Keratinocyte (primary cell): ENCODE data around the gene SETD4. TPM values are rescaled to one million over a fixed set of nuclear protein-coding genes. Genes with fewer than 3 reads are reported as not detected.

Experiments used
- DNase-seq: peaks from one replicate; pipeline ENCODE4 v3.0.0-alpha.2; 2011; ENCODE audit warnings: low read depth, missing footprints, low spot score
- FAIRE-seq: peaks from 2 replicates; lab custom pipeline; 2011; peaks lifted over from hg19 to GRCh38; lab: Jason Lieb, UNC
- H2AFZ ChIP-seq: 2 replicates; pipeline ENCODE4 v1.6.0; 2012; ENCODE audit warnings: low read length, control low read depth, inconsistent platforms; ENCODE audit not compliant: control insufficient read depth
- H3K27ac ChIP-seq: 2 replicates; pipeline ENCODE4 v1.5.1; 2011; ENCODE audit warnings: low read length; ENCODE audit not compliant: control insufficient read depth, insufficient read depth
- H3K27me3 ChIP-seq: 3 replicates; pipeline ENCODE4 v1.6.0; 2011; ENCODE audit warnings: low read length; ENCODE audit not compliant: control insufficient read depth, insufficient read depth; ENCODE audit errors: extremely low read depth
- H3K36me3 ChIP-seq, 2 experiments: 2 replicates in 1 of 2; 3 replicates in 1 of 2; pipeline ENCODE4 v1.5.1; 2011; ENCODE audit warnings: low read length in 2 of 2, mild to moderate bottlenecking in 1 of 2; ENCODE audit not compliant: control insufficient read depth in 2 of 2, insufficient read depth in 2 of 2; ENCODE audit errors: extremely low read depth in 1 of 2
- H3K4me1 ChIP-seq: 3 replicates; pipeline ENCODE4 v1.5.1; 2011; ENCODE audit warnings: low read length; ENCODE audit not compliant: control insufficient read depth, insufficient read depth; ENCODE audit errors: extremely low read depth
- H3K4me2 ChIP-seq: 3 replicates; pipeline ENCODE4 v1.6.0; 2011; ENCODE audit warnings: low read depth, low read length; ENCODE audit not compliant: control insufficient read depth, insufficient read depth; ENCODE audit errors: extremely low read depth
- H3K4me3 ChIP-seq, 3 experiments: fragments of 200-600 bp in 1 of 3; sonication (generic) in 1 of 3; 2 replicates in 2 of 3; 3 replicates in 1 of 3; pipeline ENCODE4 v1.5.1; 2011 to 2016; ENCODE audit warnings: low read length in 3 of 3, mild to moderate bottlenecking in 3 of 3, control low read depth in 2 of 3, inconsistent platforms in 1 of 3, low read depth in 1 of 3, mixed read lengths in 1 of 3, mixed run types in 1 of 3, moderate library complexity in 1 of 3; ENCODE audit not compliant: control insufficient read depth in 2 of 3, insufficient read depth in 2 of 3; ENCODE audit errors: extremely low read depth in 1 of 3
- H3K79me2 ChIP-seq: 2 replicates; pipeline ENCODE4 v1.6.0; 2012; ENCODE audit warnings: low read length; ENCODE audit not compliant: control insufficient read depth, insufficient read depth
- H3K9ac ChIP-seq: 3 replicates; pipeline ENCODE4 v1.6.0; 2011; ENCODE audit warnings: low read length; ENCODE audit not compliant: control insufficient read depth, insufficient read depth; ENCODE audit errors: extremely low read depth
- H3K9me1 ChIP-seq: 3 replicates; pipeline ENCODE4 v1.6.0; 2011; ENCODE audit warnings: low read length; ENCODE audit not compliant: control insufficient read depth, insufficient read depth; ENCODE audit errors: extremely low read depth
- H3K9me3 ChIP-seq: 2 replicates; pipeline ENCODE4 v1.5.1; 2012; ENCODE audit warnings: low read depth, low read length; ENCODE audit not compliant: control insufficient read depth
- H4K20me1 ChIP-seq: 3 replicates; pipeline ENCODE4 v1.6.0; 2011; ENCODE audit warnings: low read length; ENCODE audit not compliant: control insufficient read depth, insufficient read depth; ENCODE audit errors: extremely low read depth
- CTCF ChIP-seq, 3 experiments: IDR thresholded peaks in 1 of 3; conservative IDR thresholded peaks in 1 of 3; optimal IDR thresholded peaks in 1 of 3; 2 replicates in 2 of 3; 3 replicates in 1 of 3; pipeline versions ENCODE3 to v1.5.1; 2011; ENCODE audit warnings: low read length in 3 of 3, mild to moderate bottlenecking in 3 of 3, moderate library complexity in 2 of 3, control low read depth in 1 of 3, inconsistent platforms in 1 of 3; ENCODE audit not compliant: insufficient read depth in 2 of 3; ENCODE audit errors: extremely low read depth in 1 of 3
- EZH2 ChIP-seq: IDR thresholded peaks from one replicate; pipeline ENCODE4 v1.6.1; 2012; ENCODE audit warnings: inconsistent platforms, mild to moderate bottlenecking, low read length, moderate library complexity
- dilution Hi-C: fragments of 300-500 bp; cut with MboI; formaldehyde crosslinking; loops from one replicate; pipeline ENCODE4 v1.7.0; 2020; ENCODE audit warnings: low sequenced_read_pairs; ENCODE audit not compliant: extremely low pct_ligation_motif_present
- polyA plus RNA-seq, 5 experiments: library from polyadenylated mRNA; depleted of rRNA in 3 of 5; stranded (reverse) in 3 of 5; stranded (forward) in 1 of 5; unstranded in 1 of 5; fragments of >200 nt; gene quantifications; 1 replicate in 1 of 5; 2 replicates in 3 of 5; 3 replicates in 1 of 5; pipeline versions ENCODE4 v1.2.1 to v1.2.3, GENCODE V29; 2011 to 2012; ENCODE audit warnings: missing spikeins in 2 of 5, low read depth in 1 of 5, low replicate concordance in 1 of 5

Gene SETD4
- polyA plus RNA-seq, 1 donor (not counting 4 experiments of a cell fraction or from before 2014, with no cell fraction given): 16.8 TPM

- H2AFZ ChIP-seq: no peak overlapping the region
- H3K4me3 ChIP-seq: no peak overlapping the region
- H3K27ac ChIP-seq: no peak overlapping the region
- H3K4me1 ChIP-seq: peaks cover 6% of the 10 kb centered on the region
- H3K36me3 ChIP-seq: no peaks in the 10 kb centered on the region
- H3K4me2 ChIP-seq: no peak overlapping the region
- FAIRE-seq (no peak), DNase-seq (no peak)
- H3K9me1 ChIP-seq: no peaks in the 10 kb centered on the region
- dilution Hi-C loops: no loop called here
- no peaks in the 10 kb centered on the region for H3K79me2 ChIP-seq
- TF ChIP-seq EZH2: no peak
- TF ChIP-seq CTCF (optimal IDR thresholded peaks at IDR 0.05 in 1 of 3, IDR thresholded peaks at IDR 0.05 in 1 of 3, conservative IDR thresholded peaks at IDR 0.05 in 1 of 3; ENCODE audit: extremely low read depth in 1 of 3, insufficient read depth in 2 of 3, low read length in 3 of 3): no peak
- H3K9me3 ChIP-seq: no peaks in the 10 kb centered on the region
- no peaks in the 10 kb centered on the region for H3K27me3 ChIP-seq
- no peaks in the 10 kb centered on the region for H4K20me1 ChIP-seq
- H3K9ac ChIP-seq: no peak overlapping the region
Measured at GRCh38 chr21:36024782-36025181, 35.5 kb downstream of the SETD4 start.

- Histone ChIP-seq H3K27me3 (no peaks in the 10 kb centered on the region), H3K9me1 (no peaks in the 10 kb centered on the region), H3K9me3 (no peaks in the 10 kb centered on the region), H3K4me3 (no peak overlapping the region), H3K36me3 (no peaks in the 10 kb centered on the region), H2AFZ (peak overlapping the region; percentile 41), H3K4me1 (peaks cover 6% of the 10 kb centered on the region), H3K79me2 (no peaks in the 10 kb centered on the region), H4K20me1 (no peaks in the 10 kb centered on the region), H3K4me2 (peak overlapping the region; percentile 43), H3K9ac (no peak overlapping the region), H3K27ac (no peak overlapping the region)
- TF ChIP-seq CTCF (optimal IDR thresholded peaks at IDR 0.05 in 1 of 3, IDR thresholded peaks at IDR 0.05 in 1 of 3, conservative IDR thresholded peaks at IDR 0.05 in 1 of 3; ENCODE audit: extremely low read depth in 1 of 3, insufficient read depth in 2 of 3, low read length in 3 of 3) (no peak), EZH2 (no peak)
- dilution Hi-C loops: no loop called here
- DNase-seq (no peak), FAIRE-seq (no peak)
Measured at GRCh38 chr21:36023092-36023480, 37.2 kb downstream of the SETD4 start.
